Stimulated activated effector memory CD8-positive, alpha-beta T cell treated with anti-CD3 and anti-CD28 coated beads, Interleukin-12 subunit alpha, Interleukin-12 subunit beta, amount 100 ng/mL, for 72 hours (primary cell): ENCODE results near the gene RSPO4.
A peak's percentile ranks its signal among the peaks of the same experiment; 100 is the strongest.

Experiments used
- ATAC-seq: fragments of 150-1000 bp; cut with Tn5 transposase; 2 replicates; pipeline ENCODE4 v1.10.0; 2021
- DNase-seq, 2 donors: peaks; one replicate each; pipeline ENCODE4 v3.0.0; 2021 to 2022; ENCODE audit warnings: low spot score in 2 of 2
- H3K27ac Mint-ChIP-seq: one replicate; pipeline ENCODE4 v1.8.0; 2022; ENCODE audit warnings: mild to moderate bottlenecking, mixed read lengths
- H3K36me3 Mint-ChIP-seq: one replicate; pipeline ENCODE4 v1.8.0; 2022; ENCODE audit warnings: mild to moderate bottlenecking, mixed read lengths
- H3K4me1 Mint-ChIP-seq: one replicate; pipeline ENCODE4 v1.8.0; 2022; ENCODE audit warnings: mixed read lengths
- H3K4me3 Mint-ChIP-seq: one replicate; pipeline ENCODE4 v1.8.0; 2022; ENCODE audit warnings: mild to moderate bottlenecking, mixed read lengths
- H3K9me3 Mint-ChIP-seq: one replicate; pipeline ENCODE4 v1.8.0; 2022; ENCODE audit warnings: mixed read lengths

RSPO4 gene

DNA sequence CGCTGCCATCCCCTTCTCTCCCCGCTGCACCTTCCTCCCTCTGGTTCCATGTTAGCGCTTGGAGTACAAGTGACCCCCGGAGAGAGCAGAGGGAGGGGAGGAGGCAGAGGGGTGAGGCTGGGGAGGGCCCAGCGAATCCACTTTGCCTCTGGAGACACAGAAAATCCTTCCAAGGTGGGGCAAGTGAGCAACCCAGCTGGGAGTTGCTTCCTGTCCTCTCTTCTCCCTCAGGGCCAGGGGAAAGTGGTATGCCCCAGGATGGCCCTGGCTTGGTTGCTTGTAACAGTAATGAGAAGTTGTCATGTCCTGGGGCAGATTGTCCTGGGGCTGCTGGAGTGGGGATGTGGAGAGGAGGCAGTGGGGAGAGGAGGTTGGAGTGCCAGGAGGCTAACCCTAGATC is 85.3 kb downstream of the RSPO4 start:
- Mint-ChIP-seq H3K27ac (no peak overlapping the region), H3K4me1 (peaks cover 1% of the 10 kb centered on the region), H3K36me3 (no peaks in the 10 kb centered on the region), H3K9me3 (no peaks in the 10 kb centered on the region), H3K4me3 (no peak overlapping the region)
- ATAC-seq: no peak
- no peak for DNase-seq

DNA sequence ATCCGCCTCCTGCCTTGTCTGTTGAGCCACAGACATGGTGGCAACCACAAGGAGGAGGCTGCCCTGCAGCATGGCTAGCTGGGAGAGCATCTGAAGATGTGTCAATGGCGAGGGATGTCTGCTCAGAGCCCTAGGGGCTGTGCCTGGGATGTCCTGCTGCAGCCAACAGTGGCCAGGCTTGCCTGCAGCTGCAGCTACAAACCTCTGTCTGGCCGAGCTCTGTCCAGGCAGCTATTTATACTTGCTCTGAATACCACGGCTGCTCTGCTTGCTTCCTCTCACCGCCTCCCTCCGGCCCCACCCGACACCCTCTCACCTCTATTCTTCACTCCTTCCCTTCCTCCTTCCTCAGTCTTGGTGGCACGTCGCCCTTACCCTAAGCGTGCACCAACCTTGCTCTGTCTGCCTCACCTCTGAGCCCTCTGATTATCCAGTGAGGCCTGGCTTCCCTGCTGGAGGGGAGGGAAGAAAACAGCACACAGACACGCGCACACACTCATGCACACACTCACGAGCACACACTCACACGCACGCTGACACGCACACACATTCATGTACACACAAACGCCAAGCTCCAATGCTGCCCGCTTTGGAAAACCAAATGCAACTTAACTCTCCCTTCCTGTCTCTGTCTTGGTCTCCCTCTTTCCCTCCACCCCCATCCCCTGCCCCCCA is 85.8 kb downstream of the RSPO4 start, which contains the start of gene ANGPT4:
Gene ANGPT4 (minus strand): TSS at position 210 of the 675 bp plus-strand sequence. CDS start 120 bp downstream, at position 90.
- H3K9me3 Mint-ChIP-seq: no peaks in the 10 kb centered on the region
- H3K4me3 Mint-ChIP-seq: no peak within 1 kb of the TSS
- H3K4me1 Mint-ChIP-seq: peaks cover 7% of the 10 kb centered on the region
- ATAC-seq: no peak
- no peak for DNase-seq
- no peak within 1 kb of the TSS for H3K27ac Mint-ChIP-seq
- H3K36me3 Mint-ChIP-seq: no peaks in the 10 kb centered on the region

DNA sequence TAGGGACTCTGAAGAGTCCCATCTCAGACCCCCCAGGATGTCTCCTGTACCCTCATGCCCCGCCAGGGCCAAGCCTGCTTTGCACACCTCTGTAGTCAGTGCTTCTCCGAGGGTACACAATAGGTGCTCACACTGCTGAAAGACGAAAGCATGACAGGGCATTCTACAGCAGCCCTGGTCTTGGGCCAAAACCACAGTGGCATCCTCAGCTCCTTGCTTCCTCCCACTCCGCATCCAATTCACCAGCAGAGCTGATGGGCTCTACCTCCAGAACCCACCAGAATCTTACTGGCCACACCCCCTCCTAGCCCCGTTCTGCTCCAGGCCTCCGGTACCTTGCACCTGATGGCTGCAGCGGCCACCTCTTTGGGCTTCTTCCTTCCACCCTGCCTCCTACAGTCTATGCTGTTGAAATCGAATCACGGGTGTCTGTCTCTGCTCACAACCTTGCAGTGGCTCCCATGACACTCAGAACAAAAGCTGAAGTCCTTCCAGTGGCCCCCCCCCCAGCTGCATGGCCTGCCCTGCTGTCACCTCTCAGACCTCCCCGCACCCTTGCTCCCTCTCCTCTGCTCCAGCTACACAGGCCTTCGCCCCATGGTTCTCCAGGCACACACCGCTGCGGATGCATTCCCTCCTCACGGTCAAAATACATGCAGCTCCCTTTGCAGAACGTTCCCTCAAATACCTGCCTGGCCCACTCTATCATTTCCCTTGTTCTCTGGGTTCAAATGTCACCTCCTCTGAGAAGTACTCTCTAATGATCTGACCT is 87.2 kb downstream of the RSPO4 start:
- no peak for DNase-seq
- no peaks in the 10 kb centered on the region for H3K9me3 Mint-ChIP-seq
- H3K4me1 Mint-ChIP-seq: peaks cover 9% of the 10 kb centered on the region
- no peaks in the 10 kb centered on the region for H3K36me3 Mint-ChIP-seq
- H3K4me3 Mint-ChIP-seq: no peak overlapping the region
- no peak overlapping the region for H3K27ac Mint-ChIP-seq
- no peak for ATAC-seq

DNA sequence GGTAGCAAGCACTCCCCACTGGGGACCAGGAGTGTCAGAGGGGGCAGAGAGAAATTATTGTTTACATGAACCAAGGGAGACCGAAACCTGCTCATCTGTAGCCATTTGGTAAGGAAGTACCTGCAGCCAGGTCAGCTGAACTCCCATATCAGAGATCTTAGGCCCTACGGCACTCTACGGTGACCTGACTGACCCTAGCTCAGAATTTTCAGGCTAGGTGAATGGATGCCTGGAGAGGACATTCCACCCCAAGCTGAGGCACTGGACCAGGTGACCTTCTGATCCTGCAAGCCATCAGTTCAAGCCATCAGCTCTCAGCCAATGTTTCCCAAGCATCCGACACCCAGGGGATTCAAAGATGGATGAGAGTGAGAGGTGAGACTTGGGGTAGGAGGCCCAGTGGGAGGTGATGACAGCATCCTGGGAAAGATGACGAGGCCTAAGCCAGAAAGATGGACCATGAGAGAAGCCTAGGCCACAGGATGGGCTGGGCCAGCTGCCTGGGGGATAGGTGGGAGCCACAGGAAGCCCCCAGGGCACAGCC is 88.7 kb downstream of the RSPO4 start:
- Mint-ChIP-seq H3K36me3 (no peaks in the 10 kb centered on the region), H3K27ac (no peak overlapping the region)
- no peak for ATAC-seq

DNA sequence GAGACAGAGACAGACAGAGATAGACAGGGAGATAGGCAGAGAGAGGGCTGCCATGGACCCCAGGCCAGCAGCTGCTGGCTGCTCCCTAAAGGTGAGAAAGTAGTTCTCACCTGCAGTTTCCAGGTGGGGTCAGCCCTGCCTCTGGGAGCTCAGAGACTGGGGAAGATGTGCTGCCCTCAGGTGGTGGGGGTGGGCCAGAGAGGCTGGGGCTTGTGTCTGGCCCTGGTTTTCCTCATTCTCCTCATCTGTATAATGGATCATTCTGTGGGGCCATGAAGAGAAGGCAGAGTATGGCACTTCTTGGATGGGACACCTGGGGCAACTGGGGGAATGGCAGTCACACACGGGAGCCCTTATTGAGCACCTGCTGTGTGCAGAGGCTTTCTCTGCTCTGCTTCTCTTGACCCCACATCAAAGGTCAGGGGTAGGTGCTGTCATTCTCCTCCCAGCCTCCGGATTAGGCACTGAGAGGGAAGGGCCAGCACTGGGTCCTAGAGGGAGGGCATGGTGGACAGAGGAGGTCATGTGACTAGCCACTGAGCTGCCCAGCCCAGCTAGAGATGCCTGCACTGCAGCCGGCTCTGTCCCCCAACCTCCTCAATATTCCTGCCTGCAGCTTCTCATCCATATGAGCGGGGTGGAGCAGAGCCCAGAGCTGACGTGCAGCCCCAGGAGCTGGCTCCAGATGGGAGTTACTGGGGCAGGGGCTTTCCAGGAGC is 90.1 kb downstream of the RSPO4 start:
- DNase-seq: no peak
- peak overlapping the region; percentile 35 for H3K27ac Mint-ChIP-seq
- H3K4me1 Mint-ChIP-seq: peaks cover 9% of the 10 kb centered on the region
- H3K36me3 Mint-ChIP-seq: no peaks in the 10 kb centered on the region
- H3K9me3 Mint-ChIP-seq: no peaks in the 10 kb centered on the region
- ATAC-seq: no peak
- H3K4me3 Mint-ChIP-seq: no peak overlapping the region

More for the DNA sequence above, 88.7 kb downstream of the RSPO4 start:
- DNase-seq: no peak
- H3K9me3 Mint-ChIP-seq: no peaks in the 10 kb centered on the region
- H3K4me3 Mint-ChIP-seq: no peak overlapping the region
- H3K4me1 Mint-ChIP-seq: peaks cover 9% of the 10 kb centered on the region

DNA sequence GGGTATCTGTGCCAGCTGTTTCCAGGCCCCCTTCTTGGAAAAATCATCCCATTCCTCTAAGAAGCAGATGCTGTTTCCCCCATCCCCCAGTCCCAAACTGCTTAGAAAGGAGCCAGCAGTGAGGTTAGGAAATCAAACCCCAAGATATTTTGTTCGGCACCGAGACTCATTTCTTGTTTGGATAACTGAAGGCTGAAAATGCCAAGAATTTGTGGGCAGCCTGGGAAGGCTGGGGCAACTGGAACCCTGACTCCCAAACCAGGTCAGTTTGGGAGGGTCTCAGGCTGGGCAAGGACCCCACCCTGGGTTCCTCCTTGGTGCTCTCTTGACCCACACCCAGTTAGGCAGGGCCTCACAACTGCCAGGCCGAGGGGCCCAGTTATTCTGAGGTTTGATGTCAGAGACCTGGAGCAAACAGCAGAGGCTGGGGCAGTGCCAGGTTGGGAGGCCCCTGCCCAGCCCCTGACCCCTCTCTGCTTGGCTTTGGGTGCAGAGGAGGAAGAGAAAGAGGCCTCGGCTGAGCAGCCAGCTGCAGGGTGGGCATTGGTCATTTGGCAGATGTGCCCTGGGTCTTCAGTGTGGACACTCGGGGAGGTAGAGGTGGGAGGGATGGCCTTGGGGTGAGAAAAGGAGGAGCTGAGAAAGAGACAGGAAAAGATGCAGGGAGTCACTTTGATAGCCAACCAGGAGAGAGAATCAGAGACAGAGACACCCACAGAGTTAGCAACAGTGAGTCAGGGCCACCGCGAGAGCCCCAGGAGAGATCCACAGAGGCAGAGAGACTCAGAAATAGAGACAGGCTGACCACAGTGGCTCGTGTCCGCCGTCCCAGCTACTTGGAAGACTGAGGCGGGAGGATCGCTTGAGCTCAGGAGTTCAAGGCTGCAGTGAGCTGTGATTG is 91.0 kb downstream of the RSPO4 start:
- peak overlapping the region; percentile 35 for H3K27ac Mint-ChIP-seq

DNA sequence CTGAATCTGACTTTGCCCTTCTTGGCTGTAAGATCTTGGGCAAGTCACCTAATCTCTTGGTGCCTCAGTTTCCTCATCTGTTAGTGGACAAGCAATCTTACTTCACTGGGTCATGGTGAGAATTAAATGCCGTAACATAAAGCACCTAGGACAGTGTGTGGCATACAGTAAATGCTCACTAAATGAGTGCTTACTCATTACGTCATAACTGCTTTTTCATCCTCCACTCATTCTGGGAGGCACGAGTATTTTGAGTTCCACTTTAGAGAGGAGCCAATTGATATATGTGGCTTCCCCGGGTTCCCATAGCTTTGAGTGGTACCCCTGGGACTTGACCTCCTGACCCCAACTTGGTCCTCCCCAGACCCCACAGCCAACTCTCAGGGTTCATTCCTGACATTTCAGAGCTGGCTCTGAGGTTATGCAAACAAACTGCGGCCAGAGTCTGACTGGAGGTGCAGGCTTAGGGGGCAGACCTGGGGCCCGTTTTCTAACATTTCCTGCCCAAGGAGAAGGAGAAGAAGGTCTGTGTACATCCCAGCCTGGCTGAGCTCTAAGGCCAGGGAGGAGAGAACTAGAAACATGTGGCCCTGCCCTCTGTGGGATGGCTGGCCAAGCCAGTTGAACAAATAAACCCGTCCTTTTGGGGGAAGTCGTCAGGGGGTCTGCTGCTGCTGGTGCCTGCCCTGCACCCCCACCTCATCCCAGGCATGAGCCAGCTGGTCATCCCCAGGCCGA is 91.8 kb downstream of the RSPO4 start:
- H3K4me3 Mint-ChIP-seq: no peak overlapping the region
- DNase-seq (no peak), ATAC-seq (no peak)
- H3K36me3 Mint-ChIP-seq: no peaks in the 10 kb centered on the region
- H3K9me3 Mint-ChIP-seq: no peaks in the 10 kb centered on the region
- H3K4me1 Mint-ChIP-seq: peaks cover 9% of the 10 kb centered on the region
- no peak overlapping the region for H3K27ac Mint-ChIP-seq

More for the DNA sequence above, 91.0 kb downstream of the RSPO4 start:
- ATAC-seq (peak; percentile 36), DNase-seq (no peak)
- Mint-ChIP-seq H3K4me1 (peaks cover 9% of the 10 kb centered on the region), H3K36me3 (no peaks in the 10 kb centered on the region), H3K4me3 (no peak overlapping the region), H3K9me3 (no peaks in the 10 kb centered on the region)

DNA sequence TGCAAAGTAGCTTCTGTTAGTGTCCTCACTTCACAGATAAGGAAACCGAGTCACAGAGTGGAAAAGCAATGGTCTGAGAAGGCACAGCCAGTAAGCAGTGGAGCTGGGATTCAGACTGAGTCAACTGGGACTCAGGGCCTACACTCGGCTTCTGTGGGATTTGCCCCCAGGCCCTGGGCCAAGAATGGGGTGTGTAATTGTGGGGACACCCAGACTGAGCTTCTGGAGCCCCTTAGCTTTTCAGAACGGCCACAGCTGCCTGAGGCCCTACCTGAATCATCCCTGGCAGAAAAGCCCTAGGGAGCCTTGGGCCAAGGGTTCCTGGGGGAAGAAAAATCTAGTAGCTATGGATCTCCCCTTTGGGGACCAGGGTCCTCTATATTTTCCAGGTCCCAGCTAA is 92.5 kb downstream of the RSPO4 start:
- Mint-ChIP-seq H3K4me1 (peaks cover 9% of the 10 kb centered on the region), H3K9me3 (no peaks in the 10 kb centered on the region), H3K4me3 (no peak overlapping the region), H3K27ac (no peak overlapping the region), H3K36me3 (no peaks in the 10 kb centered on the region)
- DNase-seq: no peak
- no peak for ATAC-seq
